Iris pigment epithelial cell (primary cell): ENCODE measurements around the gene SSR2.

Experiments
- DNase-seq: peaks from one replicate; pipeline ENCODE4 v3.0.0-alpha.2; 2011; ENCODE audit warnings: low read depth

SSR2 gene

GRCh38 chr1:155974208-155975115 is 46.3 kb downstream of the SSR2 start:
- no peak for DNase-seq

GRCh38 chr1:155973723-155974122 is 47.0 kb downstream of the SSR2 start:
- no peak for DNase-seq

GRCh38 chr1:155971910-155972809 is 48.6 kb downstream of the SSR2 start:
- DNase-seq = no peak

- peak; percentile 85 for DNase-seq
Measured at GRCh38 chr1:155970531-155971167, 50.1 kb downstream of the SSR2 start.

- DNase-seq = no peak
Measured at GRCh38 chr1:155969377-155969791, 51.4 kb downstream of the SSR2 start.

- no peak for DNase-seq
Measured at GRCh38 chr1:155968670-155969069, 52.1 kb downstream of the SSR2 start.

GRCh38 chr1:155968051-155968400 is 52.7 kb downstream of the SSR2 start:
- no peak for DNase-seq

- DNase-seq = no peak
Measured at GRCh38 chr1:155967341-155968050, 53.3 kb downstream of the SSR2 start.

GRCh38 chr1:155966750-155967149 is 54.0 kb downstream of the SSR2 start:
- no peak for DNase-seq

- no peak for DNase-seq
Measured at GRCh38 chr1:155966135-155966534, 54.6 kb downstream of the SSR2 start.

- no peak for DNase-seq
Measured at GRCh38 chr1:155964193-155964592, 56.6 kb downstream of the SSR2 start.

GRCh38 chr1:155962599-155963211 is 58.0 kb downstream of the SSR2 start:
- DNase-seq = peak; percentile 45

GRCh38 chr1:155961937-155962336 is 58.8 kb downstream of the SSR2 start:
- peak; percentile 97 for DNase-seq

GRCh38 chr1:155960081-155960745 is 60.5 kb downstream of the SSR2 start:
- DNase-seq = no peak
